Ishikawa (cell line): ENCODE data around the gene PIGV.

Experiments
- CEBPB ChIP-seq: IDR thresholded peaks from 2 replicates; pipeline ENCODE4 v1.6.1; 2012
- CREB1 ChIP-seq: IDR thresholded peaks from 2 replicates; pipeline ENCODE4 v1.6.1; 2012; ENCODE audit warnings: low read depth
- EGR1 ChIP-seq: IDR thresholded peaks from 2 replicates; pipeline ENCODE4 v1.6.1; 2012
- EP300 ChIP-seq: IDR thresholded peaks from 2 replicates; pipeline ENCODE4 v1.6.1; 2012; ENCODE audit warnings: borderline replicate concordance
- FOXM1 ChIP-seq: IDR thresholded peaks from 2 replicates; pipeline ENCODE4 v1.6.1; 2012; ENCODE audit warnings: low read depth, borderline replicate concordance
- NFIC ChIP-seq: IDR thresholded peaks from 2 replicates; pipeline ENCODE4 v1.6.1; 2012
- RAD21 ChIP-seq: IDR thresholded peaks from 2 replicates; pipeline ENCODE4 v1.6.1; 2012; ENCODE audit warnings: low read depth
- TAF1 ChIP-seq: IDR thresholded peaks from 2 replicates; pipeline ENCODE4 v1.6.1; 2012; ENCODE audit warnings: low read depth, mild to moderate bottlenecking
- TCF12 ChIP-seq: IDR thresholded peaks from 2 replicates; pipeline ENCODE4 v1.6.1; 2012; ENCODE audit warnings: low read depth
- TEAD4 ChIP-seq: IDR thresholded peaks from 2 replicates; pipeline ENCODE4 v1.6.1; 2012
- YY1 ChIP-seq: IDR thresholded peaks from 2 replicates; pipeline ENCODE4 v1.6.1; 2012; ENCODE audit warnings: low read depth
- ZBTB7A ChIP-seq: IDR thresholded peaks from 2 replicates; pipeline ENCODE4 v1.6.1; 2012; ENCODE audit warnings: low read depth
- TF ChIP-seq, protein P1 (sequence below): IDR thresholded peaks from 2 replicates; pipeline ENCODE4 v1.6.1; 2012
- TF ChIP-seq, protein P2 (sequence below): IDR thresholded peaks from 2 replicates; pipeline ENCODE4 v1.6.1; 2012; ENCODE audit warnings: low read depth, mild to moderate bottlenecking
- TF ChIP-seq, protein P3 (sequence below): IDR thresholded peaks from 2 replicates; pipeline ENCODE4 v1.6.1; 2012

Gene PIGV

DNA sequence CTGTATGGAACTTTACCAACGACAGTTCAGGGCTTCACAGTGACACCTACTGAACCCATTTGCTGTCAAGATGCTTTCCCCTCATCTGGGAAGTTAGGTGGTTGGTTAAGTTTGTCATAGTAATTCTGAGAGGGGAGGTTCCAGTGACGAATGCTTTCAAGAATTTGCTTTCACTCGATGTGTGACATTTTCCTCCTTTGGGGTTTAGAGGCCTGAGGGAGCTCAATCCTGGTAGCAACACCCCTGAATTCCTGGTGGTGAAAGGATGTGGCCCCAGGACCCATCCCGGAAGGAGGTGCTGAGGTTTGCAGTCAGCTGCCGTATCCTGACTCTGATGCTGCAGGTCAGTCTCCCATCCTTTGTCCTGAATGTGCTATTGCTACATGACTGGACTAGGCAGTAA, 2.8 kb downstream of the PIGV start:
- TF ChIP-seq EP300: no peak
- TF ChIP-seq TAF1: no peak
- TF ChIP-seq FOXM1: no peak
- TF ChIP-seq, protein P1, sequence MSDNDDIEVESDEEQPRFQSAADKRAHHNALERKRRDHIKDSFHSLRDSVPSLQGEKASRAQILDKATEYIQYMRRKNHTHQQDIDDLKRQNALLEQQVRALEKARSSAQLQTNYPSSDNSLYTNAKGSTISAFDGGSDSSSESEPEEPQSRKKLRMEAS: no peak
- no peak for TF ChIP-seq CEBPB
- TF ChIP-seq TEAD4: no peak

DNA sequence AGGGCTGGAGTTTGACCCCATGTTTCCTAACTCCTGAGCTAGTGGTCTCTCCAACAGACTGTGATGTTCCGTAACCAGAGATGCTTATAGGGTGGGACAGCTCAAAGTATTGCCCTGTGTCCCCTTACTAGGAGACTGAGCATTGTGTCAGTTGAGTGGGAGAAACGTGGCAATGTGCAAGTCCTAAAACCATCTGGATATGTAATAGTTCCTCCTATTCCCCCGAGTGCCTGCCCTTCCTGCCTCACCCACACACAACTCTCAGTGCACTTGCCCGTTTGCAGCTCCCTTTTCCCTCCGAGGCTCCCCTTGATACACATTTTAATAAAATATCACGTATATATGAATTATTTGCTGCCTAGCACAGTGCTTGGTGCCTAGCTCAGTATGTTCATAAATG, 3.4 kb downstream of the PIGV start:
- no peak for TF ChIP-seq TCF12
- no peak for TF ChIP-seq TEAD4
- TF ChIP-seq TAF1: no peak
- TF ChIP-seq, protein P2, sequence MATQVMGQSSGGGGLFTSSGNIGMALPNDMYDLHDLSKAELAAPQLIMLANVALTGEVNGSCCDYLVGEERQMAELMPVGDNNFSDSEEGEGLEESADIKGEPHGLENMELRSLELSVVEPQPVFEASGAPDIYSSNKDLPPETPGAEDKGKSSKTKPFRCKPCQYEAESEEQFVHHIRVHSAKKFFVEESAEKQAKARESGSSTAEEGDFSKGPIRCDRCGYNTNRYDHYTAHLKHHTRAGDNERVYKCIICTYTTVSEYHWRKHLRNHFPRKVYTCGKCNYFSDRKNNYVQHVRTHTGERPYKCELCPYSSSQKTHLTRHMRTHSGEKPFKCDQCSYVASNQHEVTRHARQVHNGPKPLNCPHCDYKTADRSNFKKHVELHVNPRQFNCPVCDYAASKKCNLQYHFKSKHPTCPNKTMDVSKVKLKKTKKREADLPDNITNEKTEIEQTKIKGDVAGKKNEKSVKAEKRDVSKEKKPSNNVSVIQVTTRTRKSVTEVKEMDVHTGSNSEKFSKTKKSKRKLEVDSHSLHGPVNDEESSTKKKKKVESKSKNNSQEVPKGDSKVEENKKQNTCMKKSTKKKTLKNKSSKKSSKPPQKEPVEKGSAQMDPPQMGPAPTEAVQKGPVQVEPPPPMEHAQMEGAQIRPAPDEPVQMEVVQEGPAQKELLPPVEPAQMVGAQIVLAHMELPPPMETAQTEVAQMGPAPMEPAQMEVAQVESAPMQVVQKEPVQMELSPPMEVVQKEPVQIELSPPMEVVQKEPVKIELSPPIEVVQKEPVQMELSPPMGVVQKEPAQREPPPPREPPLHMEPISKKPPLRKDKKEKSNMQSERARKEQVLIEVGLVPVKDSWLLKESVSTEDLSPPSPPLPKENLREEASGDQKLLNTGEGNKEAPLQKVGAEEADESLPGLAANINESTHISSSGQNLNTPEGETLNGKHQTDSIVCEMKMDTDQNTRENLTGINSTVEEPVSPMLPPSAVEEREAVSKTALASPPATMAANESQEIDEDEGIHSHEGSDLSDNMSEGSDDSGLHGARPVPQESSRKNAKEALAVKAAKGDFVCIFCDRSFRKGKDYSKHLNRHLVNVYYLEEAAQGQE: no peak
- TF ChIP-seq EP300: no peak
- no peak for TF ChIP-seq CEBPB
- TF ChIP-seq EGR1: no peak
- TF ChIP-seq, protein P1: no peak
- no peak for TF ChIP-seq FOXM1
- TF ChIP-seq, protein P3, sequence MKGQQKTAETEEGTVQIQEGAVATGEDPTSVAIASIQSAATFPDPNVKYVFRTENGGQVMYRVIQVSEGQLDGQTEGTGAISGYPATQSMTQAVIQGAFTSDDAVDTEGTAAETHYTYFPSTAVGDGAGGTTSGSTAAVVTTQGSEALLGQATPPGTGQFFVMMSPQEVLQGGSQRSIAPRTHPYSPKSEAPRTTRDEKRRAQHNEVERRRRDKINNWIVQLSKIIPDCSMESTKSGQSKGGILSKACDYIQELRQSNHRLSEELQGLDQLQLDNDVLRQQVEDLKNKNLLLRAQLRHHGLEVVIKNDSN: no peak
- no peak for TF ChIP-seq ZBTB7A
- no peak for TF ChIP-seq YY1

DNA sequence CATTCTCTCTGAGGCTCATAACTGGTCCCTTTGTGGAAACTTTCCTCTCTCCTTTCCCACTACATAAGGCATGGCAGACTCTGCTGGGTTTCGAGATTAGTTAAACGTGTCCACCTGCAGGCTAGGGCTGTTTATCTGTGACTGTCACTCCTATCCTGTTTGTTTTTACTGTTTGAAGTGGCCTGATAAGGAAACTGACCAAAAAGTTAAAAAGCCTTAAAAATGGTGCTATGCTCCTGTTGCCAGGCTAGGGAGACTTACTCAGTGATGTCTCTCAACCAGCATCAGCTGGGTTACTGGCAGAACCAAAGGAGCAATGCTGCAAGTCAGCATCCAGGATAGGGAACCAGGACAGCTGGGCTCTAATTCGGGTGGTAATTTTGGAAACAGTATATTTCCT, 3.9 kb downstream of the PIGV start:
- no peak for TF ChIP-seq RAD21
- no peak for TF ChIP-seq YY1
- TF ChIP-seq, protein P1: no peak
- TF ChIP-seq ZBTB7A: no peak
- no peak for TF ChIP-seq TCF12
- no peak for TF ChIP-seq TEAD4
- TF ChIP-seq, protein P3: no peak
- TF ChIP-seq NFIC: no peak
- TF ChIP-seq, protein P2: no peak
- no peak for TF ChIP-seq TAF1
- TF ChIP-seq CREB1: no peak
- TF ChIP-seq EP300: no peak
- no peak for TF ChIP-seq CEBPB
- TF ChIP-seq EGR1: no peak
- no peak for TF ChIP-seq FOXM1

DNA sequence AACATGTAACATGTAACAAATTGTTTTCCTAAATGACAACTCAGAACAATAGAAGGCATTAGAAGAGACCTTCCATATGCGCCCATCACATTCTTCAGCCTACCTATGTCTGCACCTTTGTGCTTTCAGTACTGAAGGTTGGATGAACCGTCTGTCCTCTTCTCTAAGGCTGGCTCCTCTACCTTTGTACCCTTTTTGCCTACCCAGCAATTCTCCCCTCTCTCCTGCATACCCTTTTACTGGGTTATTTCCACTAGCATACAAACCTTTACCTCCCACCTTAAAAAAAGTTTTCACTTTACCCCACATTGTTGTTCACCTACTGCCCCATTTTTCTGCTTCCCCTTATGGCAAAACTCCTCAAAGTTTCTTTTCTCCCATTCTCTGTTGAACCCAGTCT, 5.2 kb downstream of the PIGV start:
- TF ChIP-seq, protein P1: no peak
- TF ChIP-seq ZBTB7A (no peak), RAD21 (no peak), EP300 (no peak), FOXM1 (no peak), TEAD4 (no peak), NFIC (no peak), TAF1 (no peak), EGR1 (no peak), YY1 (no peak), TCF12 (no peak), CREB1 (no peak), CEBPB (no peak)
- TF ChIP-seq, protein P3: no peak
- TF ChIP-seq, protein P2: no peak
